SHP77 treated with DMSO at 0.1 percent for 48 hours (cell line): ENCODE measurements around the gene SLC9A7.
"Not testable (repeated sequence)": the region's sequence is repeated elsewhere in the genome, so short reads cannot be mapped to it uniquely, and the experiment has no call there.

Experiments used
- DNase-seq: peaks from one replicate; lab custom pipeline; 2025; lab: John Stamatoyannopoulos, UW

The SLC9A7 gene

DNA sequence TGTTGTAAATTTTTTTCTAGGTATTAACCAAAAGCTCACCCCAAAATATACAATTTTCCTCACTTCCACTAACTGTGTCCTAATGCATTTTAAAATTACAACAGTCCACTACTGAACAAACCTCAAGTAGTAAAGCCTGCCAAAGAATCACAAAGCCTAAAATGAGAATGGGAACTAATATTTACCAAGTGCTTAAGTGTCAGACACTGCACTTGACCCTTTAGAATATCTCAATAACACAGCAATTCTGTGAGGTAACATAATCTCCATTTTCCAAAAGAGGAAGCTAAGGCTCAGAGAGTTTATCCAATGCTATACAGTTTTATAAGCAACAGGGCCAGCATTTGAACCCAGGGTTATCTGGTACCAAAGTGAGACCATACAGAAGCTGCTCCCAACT, 4.9 kb downstream of the SLC9A7 start:
- no peak for DNase-seq

GRCh38 chrX:46750889-46751288, 8.0 kb downstream of the SLC9A7 start:
- no peak for DNase-seq

- no peak for DNase-seq
Observed at GRCh38 chrX:46744009-46744408, 14.9 kb downstream of the SLC9A7 start.

- no peak for DNase-seq
Observed at GRCh38 chrX:46743046-46743445, 15.9 kb downstream of the SLC9A7 start.

DNA sequence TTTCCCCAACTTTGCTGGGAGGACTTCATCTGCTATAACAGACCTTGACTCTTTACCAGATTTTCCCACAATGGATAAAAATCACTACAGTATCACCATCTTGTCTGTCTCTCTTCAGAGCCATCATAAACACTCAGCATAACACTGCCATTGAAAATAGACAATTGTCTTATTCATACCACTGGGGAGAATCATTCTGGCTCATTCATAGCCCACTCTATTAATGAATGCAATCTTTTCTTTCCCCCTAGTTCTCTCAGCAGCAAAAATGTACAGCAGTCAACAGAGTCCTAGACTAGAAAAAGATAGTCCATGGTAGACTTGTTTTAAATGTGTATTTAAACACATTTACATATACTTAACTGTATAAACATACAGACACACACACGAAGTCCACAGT, 19.2 kb downstream of the SLC9A7 start:
- no peak for DNase-seq

DNA sequence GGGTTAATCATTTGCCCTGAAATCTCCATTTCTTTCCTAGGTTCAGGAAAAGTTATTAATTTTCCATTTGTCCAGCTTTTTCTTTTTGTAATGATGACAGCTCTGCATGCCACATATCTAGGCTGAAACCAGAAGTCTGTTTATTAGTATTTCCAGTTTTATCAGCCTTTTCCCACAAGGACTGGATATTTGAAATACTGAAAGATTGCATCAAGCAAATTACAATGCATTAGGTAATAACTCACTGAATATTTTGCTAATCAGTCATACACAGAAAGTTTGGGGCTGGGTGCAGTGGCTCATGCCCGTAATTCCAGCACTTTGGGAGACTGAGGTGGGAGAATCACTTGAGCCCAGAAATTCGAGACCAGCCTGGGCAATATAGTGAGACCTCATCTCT, 21.5 kb downstream of the SLC9A7 start:
- no peak for DNase-seq

DNA sequence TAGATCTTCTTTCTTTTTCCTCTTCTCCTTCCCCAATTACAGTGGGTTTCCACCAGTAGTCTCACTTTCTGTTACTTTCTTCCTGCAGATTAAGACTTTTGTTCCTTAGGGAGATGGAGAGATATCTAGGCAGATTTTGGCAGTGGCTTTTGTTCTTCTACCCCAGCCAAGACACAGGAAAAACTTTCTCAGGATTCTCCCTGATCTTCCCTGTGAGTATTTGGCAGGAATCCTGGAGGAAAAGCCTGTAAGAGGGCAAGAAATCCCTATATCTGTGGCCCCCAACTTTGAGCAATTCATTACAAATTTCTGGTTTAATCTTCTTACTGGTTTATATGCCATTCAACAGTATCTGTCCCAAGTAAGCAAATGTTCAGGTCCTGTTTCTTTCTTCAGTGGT, 21.9 kb downstream of the SLC9A7 start:
- DNase-seq = no peak

- DNase-seq = no peak
Observed at GRCh38 chrX:46735622-46736021, 23.3 kb downstream of the SLC9A7 start.

- no peak for DNase-seq
Observed at GRCh38 chrX:46733226-46733625, 25.7 kb downstream of the SLC9A7 start.

DNA sequence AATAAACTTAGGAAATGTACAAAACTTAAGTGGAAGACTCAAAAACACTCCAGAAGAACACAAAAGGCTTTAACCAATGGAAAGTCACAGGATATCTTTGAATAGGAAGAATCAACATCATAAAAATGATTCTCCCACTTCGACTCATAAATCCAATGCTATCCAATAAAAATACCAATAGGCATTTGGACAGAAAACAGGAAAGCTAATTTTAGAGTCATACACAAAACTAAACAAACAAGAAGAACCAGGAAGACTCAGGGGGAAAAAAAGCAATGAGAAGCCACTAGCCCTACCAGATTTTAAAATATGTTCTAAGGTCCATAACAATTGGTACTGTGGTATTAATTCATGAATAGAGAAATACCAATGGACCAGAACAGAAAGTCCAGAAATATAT, 28.2 kb downstream of the SLC9A7 start:
- DNase-seq = no peak

DNA sequence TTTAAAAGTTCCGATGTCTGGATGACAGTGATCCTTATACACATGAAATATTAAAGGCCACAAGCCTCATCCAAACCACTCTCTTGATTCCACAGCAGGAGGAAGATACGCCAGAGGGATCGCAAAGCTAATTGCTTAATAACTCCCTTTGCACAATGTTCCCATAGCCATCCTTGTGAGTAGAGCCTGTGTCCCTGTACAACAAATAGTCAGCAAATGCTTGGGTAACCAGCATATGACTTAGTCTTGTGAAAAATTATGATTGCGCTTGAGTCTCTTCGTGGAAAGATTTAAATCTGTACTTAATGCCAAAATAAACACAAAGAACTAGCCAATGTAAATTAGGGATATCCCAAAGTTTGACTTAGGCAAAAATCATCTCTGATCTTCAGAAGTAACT, 31.5 kb downstream of the SLC9A7 start:
- no peak for DNase-seq

DNA sequence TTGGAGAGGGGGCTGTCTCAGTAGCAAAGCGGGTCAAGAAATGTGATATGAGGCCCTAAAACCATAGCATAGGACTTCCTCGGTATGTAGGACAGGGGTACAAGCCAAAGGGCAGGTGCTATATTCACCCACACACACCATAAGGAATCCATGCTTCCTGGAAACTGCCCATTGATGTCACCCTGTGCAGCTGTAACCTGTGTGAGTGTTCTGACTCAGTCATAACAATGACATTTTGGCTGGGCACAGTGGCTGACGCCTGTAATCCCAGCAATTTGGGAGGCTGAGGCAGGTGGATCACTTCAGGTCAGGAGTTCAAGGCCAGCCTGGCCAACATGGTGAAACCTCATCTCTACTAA, 35.4 kb downstream of the SLC9A7 start:
- not testable (repeated sequence) for DNase-seq

DNA sequence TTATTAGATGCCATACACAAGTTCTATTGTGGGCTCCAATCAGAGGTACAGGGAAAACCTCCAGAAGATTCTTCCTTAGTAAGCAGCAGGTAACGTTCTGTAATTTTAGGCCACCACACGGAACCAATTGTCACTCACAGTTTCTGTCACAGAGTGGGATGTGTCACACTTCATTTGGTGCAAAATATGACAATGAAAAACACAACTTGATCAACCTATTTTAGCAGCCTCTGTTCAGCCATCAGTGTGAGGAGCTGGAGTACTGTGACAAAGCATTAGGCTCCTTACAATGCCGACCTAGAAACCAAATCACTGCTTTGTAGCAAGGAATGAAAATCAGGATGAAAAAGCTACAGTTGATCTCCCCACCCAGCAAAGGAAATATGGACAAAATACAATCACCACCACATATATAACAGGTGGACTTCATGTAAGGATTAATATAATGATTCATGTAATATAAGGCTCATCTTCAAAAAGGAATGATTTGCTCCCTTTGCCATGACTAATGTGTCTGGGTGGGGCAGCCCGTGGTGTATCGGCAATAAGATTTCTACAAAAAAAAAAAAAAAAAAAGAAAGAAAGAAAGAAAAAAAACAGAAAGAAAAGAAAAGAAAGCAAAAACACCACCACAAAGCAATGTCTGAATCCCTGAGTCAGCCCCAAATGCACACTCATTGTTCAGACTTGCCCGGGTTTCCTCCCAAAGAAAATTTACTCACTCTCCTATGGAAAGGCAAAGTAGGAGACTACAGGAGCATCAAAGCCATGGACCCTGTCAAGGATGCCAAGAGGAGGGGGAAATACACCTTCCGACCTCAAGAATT, 36.0 kb downstream of the SLC9A7 start:
- DNase-seq = no peak

- DNase-seq = no peak
Observed at GRCh38 chrX:46716796-46717195, 42.1 kb downstream of the SLC9A7 start.

DNA sequence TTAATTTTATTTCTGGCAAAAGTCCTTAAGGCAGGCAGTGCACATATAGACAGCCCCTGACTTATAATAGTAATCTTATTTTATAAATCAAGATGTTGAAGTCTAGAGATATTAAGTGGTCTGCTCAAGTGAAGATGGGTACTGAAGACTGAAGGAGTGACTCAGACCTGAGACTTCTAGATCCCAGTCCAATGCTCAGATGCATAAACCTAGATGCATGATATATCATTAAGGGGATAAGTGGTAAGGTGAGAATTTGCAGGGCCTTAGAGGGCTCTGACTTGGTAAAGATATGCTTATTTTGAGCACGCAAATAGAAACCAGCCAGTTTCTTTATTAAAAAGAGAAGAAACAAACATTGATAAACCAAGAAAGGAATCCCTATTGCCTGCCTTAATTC, 42.9 kb downstream of the SLC9A7 start:
- DNase-seq = no peak

DNA sequence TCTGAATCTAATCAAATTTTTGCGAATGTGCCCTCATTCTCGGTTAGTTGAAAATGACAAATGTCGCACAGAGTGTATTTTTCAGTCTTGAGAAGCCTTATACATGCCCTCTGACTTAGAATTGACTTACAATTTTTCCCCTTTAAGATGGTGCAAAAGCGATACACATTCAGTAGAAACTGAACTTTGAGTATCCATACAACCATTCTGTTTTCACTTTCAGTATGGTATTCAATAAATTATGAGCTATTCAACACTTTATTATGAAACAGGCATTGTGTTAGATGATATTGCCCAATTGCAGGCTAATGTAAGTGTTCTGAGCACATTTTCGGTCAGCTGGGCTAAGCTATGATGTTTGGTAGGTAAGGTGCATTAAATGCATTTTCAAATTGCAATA, 43.4 kb downstream of the SLC9A7 start:
- DNase-seq = no peak

DNA sequence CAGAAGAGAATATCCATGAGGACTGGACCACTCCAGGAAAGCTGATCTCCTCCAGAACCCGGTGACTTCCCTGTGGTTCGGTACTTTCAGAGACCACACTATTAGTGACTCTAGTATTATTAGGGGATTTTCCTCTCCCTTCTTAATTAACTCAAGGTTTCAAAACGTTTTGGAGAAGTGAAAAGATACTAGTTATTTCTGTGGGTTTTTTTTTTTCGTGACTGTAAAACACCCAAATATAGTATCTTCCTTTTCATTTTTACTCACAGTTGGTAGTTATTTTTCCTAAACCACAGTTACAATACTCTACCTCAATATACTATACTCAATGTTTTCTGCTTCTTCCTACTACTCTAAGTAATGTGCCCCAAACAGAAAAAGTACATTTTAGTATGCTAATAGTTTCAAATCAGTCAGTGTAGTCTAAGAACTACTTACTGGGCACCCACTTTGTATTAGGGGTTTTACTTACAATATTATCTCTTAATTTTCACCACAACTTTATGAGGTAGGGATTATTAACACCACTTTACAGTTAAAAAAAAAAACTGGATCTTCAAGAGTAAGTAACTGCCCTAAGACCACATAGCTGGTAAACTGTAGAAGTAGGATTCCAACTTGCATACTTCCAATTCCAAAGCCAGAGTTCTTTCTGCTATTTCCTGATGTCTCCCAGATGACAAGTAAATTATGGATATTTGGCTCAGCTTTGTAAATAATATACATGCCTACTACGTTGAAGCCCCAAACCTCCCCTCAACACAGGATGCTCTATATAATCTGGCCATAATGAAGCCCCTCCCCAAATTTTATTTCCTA, 45.0 kb downstream of the SLC9A7 start:
- no peak for DNase-seq

GRCh38 chrX:46712764-46713163, 46.2 kb downstream of the SLC9A7 start:
- no peak for DNase-seq

GRCh38 chrX:46710927-46711623, 47.8 kb downstream of the SLC9A7 start:
- no peak for DNase-seq

DNA sequence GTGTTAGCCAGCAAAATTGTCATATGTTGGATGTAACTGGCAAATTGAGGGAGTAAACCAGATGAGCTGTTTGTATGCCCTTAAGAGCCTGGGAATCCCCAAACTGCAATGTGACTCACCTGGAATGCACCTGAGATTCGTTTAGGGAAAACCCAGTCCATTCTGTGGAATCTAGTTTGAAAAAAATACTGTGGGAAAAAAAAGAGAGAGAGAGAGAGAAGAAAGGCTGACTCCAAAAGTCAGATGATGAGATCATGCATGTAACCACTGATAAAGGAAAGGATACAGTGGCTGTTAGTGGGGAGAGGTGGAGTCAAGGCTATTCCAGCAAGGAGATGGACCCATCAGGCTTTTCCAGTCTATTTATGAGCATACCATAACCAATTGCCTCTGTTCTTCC, 48.5 kb downstream of the SLC9A7 start:
- DNase-seq = no peak

GRCh38 chrX:46707274-46707965, 51.5 kb downstream of the SLC9A7 start:
- no peak for DNase-seq

DNA sequence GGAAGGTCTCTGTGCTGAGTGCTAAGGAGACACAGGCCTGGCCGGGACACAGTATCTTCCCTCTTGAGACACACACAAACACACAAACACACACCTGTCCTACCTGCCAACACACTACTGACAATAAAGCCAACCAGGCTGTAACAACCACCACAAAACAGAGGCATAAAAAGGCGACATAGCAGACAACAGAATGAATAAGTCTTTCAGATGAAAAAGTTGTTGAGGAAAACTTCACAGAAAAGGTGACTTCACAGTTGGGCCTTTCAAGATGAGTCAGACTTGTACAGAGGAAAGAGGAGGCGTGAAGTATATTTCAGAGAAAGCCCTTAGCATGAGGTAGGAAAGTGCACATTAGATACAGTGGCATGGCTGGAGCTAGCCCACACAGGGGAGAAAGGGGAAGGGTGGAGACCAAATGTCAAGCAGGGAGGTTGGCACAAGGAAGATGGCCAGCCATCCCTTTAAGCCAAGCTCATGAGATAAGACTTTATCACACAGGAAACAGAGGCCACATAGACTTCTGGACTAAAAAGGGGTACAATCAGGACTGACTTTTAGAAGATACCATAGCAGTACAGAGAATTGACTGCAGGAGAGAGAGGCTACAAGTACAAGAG, 54.0 kb downstream of the SLC9A7 start:
- no peak for DNase-seq
